GM18867 (cell line): ENCODE measurements around the gene SSC4D.
"Not testable (repeated sequence)": the region's sequence is repeated elsewhere in the genome, so short reads cannot be mapped to it uniquely, and the experiment has no call there.

ENCODE experiments used
- ATAC-seq: cut with Tn5 transposase; IDR thresholded peaks from one replicate; pipeline ENCODE4 v1.9.1; 2021; ENCODE audit warnings: mild to moderate bottlenecking, moderate library complexity; ENCODE audit not compliant: unreplicated experiment

SSC4D gene

DNA sequence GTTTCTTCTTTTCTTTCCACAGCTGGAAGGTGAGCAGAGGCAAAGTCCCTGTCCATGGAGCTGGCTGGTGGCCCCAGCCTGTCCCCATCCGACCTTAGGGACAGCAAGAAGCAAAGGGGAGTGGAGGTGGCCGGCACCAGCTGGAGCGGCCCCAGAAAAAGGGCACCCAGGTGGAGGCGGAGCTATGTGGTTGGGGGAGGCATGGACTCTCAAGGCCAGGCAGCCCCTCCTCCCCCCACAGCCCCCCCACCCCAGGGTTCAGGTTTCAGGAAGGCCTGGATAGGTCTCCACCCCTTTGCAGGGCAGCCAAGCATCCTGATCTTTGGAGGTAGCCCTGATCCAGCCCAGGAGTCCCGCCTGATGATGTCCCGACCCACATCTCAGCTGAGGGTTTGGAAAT lies at the start of gene SSC4D:
TSS of gene SSC4D (minus strand) at position 161 of the 400 bp plus-strand sequence. CDS start 5,258 bp downstream, outside the sequence.
- no peak for ATAC-seq

DNA sequence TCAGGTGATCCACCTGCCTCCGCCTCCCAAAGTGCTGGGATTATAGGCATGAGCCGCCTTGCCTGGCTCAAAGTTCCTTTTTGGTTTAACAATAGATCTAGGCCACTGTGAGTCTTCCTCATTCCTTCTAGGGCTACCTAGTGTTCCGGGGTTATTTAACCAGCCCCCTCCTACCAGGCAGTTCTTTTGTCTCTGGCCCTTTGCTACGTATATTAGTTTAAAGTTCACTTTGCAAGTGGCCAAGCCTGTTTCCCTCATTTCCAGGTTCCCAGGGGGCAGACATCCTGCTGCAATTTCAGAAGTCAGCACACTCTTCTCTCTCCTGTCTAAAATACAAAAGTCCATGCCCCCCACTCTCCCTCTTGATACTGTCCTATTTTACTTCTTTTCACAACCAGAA lies 49.0 kb upstream of the SSC4D start:
- ATAC-seq: not testable (repeated sequence)

DNA sequence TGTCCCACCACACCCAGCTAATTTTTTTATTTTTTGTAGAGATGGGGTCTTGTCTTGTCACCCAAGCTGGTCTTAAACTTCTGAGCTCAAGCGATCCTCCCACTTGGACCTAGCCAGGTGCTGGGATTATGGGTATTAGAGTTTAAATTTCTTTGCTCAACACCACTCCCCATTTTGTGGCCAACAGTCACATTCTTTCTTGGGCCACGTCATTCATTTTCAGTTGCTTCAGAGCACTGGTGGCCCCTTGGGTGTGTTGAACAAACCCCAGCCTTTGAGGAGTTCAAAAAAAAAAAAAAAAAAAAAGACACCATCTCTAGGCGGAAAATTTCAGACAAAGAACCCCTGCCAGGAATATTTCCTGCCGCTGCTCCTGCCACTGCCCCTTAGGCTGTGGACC lies 47.5 kb upstream of the SSC4D start:
- ATAC-seq: not testable (repeated sequence)

DNA sequence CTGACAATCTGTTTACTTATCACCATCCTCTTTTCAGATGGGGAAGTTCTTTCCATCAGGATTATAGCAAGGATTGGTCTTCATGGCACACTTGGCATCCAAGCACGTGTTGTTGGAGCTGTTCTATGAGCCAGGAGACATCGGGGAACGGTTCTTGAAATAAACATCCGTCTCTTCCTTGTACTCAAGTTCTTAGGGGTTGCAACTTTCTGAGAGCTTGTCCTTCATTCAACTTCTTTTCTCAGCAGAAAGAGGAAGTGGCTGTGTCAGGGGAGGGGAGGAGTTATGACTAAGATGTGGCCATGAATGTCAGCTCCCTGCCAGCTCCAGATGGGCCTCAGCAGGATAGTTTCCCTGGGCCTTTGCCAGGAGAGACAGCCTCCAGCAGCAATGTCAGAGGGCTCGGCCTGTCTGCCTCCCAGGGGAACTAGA lies 36.1 kb upstream of the SSC4D start:
- ATAC-seq: peak; percentile 75

DNA sequence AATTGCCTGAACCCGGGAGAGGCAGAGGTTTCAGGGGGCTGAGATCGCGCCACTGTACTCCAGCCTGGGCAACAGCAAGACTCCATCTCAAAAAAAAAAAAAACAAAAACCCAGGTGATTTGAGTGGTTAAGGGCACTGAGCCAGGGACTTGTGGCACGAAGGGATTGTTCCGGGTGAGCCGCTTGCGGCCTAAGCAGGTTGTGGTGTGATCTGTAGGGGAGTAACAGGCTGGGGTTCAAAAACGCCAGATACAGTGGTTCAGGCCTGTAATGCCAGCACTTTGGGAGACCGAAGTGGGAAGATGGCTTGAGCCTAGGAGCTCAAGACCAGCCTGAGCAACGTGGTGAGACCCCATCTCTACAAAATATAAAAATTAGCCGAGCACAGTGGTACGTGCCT lies 34.3 kb upstream of the SSC4D start:
- ATAC-seq: not testable (repeated sequence)

GRCh38 chr7:76442664-76443446 lies 33.4 kb upstream of the SSC4D start:
- ATAC-seq: not testable (repeated sequence)

DNA sequence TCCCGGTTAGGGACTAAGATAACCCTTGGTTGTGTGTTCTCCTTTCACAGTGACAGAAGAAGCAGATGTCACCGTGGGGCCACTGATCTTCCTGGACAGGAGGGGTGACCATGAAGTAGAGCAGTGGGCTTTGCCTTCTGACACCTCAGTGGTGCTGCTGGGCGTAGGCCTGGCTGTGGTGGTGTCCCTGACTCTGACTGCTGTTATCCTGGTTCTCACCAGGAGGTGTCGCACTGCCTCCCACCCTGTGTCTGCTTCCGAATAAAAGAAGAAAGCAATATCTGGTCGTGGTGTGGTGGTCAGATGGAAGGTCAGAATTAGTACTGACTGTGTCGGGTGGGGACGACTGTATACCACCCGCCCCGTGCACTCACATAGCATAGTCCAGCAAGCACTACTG lies 32.3 kb upstream of the SSC4D start:
- peak; percentile 42 for ATAC-seq

- not testable (repeated sequence) for ATAC-seq
Measured at GRCh38 chr7:76440404-76440803, 30.9 kb upstream of the SSC4D start.

GRCh38 chr7:76439120-76439888 lies 29.8 kb upstream of the SSC4D start:
- ATAC-seq: not testable (repeated sequence)

DNA sequence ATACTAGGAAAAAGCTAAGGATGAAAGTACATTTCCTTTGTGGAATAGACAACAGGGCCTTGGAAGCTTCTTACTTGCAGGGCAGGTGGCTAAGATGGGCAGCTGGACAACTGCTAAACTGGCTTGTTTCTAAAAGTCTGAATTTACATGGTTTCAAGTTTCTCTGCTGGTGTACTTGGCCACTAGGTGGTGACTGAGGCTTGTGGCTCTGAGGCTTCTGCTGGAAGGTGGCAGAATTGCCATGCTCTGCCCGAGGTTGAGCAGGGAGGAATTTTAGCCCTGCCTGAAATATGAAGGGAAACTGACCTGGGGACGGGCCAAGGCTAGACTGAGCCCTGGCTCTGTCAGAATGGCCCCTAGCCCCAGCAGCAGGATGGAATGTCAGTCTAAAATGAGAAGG lies 28.4 kb upstream of the SSC4D start:
- ATAC-seq: peak; percentile 77

GRCh38 chr7:76430836-76431235 lies 21.3 kb upstream of the SSC4D start:
- ATAC-seq: no peak

- ATAC-seq: no peak
Measured at GRCh38 chr7:76430211-76430610, 20.7 kb upstream of the SSC4D start.

GRCh38 chr7:76428868-76429805 lies 19.6 kb upstream of the SSC4D start:
- no peak for ATAC-seq

- no peak for ATAC-seq
Measured at GRCh38 chr7:76428149-76428823, 18.8 kb upstream of the SSC4D start.

GRCh38 chr7:76427635-76428034 lies 18.1 kb upstream of the SSC4D start:
- ATAC-seq: no peak

DNA sequence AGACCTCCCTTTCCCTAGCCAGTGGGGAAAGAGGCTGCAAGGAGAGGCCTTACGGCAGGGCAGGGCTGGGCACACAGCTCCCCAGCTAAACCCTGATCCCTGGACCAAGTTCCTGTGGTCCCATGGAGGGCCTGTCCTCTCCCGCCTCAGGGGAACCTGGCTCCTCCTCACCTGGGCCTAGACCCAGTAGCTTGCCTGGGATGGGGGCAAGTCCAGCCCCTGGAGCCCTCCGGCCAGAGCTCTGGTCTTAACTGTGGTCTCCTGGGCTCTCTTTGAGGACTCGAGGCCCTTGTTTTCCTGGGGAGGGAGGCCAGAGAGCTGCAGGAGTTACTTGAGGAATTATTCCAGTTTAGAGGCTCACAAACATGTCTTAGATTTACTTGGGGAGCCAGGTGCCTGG lies 16.7 kb upstream of the SSC4D start:
- no peak for ATAC-seq

DNA sequence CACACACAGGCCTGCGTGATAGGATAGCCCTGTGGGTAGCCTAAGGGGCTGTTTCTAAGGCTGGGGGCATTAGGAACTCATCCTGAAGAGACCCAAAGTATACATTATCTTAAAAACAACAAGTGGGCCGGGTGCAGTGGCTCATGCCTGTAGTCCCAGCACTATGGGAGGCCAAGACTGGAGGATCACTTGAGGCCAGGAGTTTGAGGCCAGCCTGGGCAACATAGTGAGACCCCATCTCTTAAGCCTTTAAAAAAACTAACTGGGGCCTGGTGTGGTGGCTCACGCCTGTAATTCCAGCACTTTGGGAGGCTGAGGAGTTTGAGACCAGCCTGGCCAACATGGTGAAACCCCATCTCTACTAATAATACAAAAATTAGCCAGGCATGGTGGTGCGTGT lies 16.1 kb upstream of the SSC4D start:
- ATAC-seq: not testable (repeated sequence)

- ATAC-seq: no peak
Measured at GRCh38 chr7:76425156-76425555, 15.7 kb upstream of the SSC4D start.

GRCh38 chr7:76424413-76425111 lies 15.1 kb upstream of the SSC4D start, which contains the start of gene ZP3:
ZP3 (plus strand) TSS chr7:76424950; CDS start chr7:76424965, 15 bp downstream.
- ATAC-seq: no peak
